Keratinocyte (primary cell): ENCODE measurements around the gene MCEMP1. TPM values are rescaled to one million over a fixed set of nuclear protein-coding genes. Genes with fewer than 3 reads are reported as not detected.

Experiments
- DNase-seq: peaks from one replicate; pipeline ENCODE4 v3.0.0-alpha.2; 2011; ENCODE audit warnings: low read depth, missing footprints, low spot score
- FAIRE-seq: peaks from 2 replicates; lab custom pipeline; 2011; peaks lifted over from hg19 to GRCh38; lab: Jason Lieb, UNC
- H2AFZ ChIP-seq: 2 replicates; pipeline ENCODE4 v1.6.0; 2012; ENCODE audit warnings: low read length, control low read depth, inconsistent platforms; ENCODE audit not compliant: control insufficient read depth
- H3K27ac ChIP-seq: 2 replicates; pipeline ENCODE4 v1.5.1; 2011; ENCODE audit warnings: low read length; ENCODE audit not compliant: control insufficient read depth, insufficient read depth
- H3K27me3 ChIP-seq: 3 replicates; pipeline ENCODE4 v1.6.0; 2011; ENCODE audit warnings: low read length; ENCODE audit not compliant: control insufficient read depth, insufficient read depth; ENCODE audit errors: extremely low read depth
- H3K36me3 ChIP-seq, 2 experiments: 2 replicates in 1 of 2; 3 replicates in 1 of 2; pipeline ENCODE4 v1.5.1; 2011; ENCODE audit warnings: low read length in 2 of 2, mild to moderate bottlenecking in 1 of 2; ENCODE audit not compliant: control insufficient read depth in 2 of 2, insufficient read depth in 2 of 2; ENCODE audit errors: extremely low read depth in 1 of 2
- H3K4me1 ChIP-seq: 3 replicates; pipeline ENCODE4 v1.5.1; 2011; ENCODE audit warnings: low read length; ENCODE audit not compliant: control insufficient read depth, insufficient read depth; ENCODE audit errors: extremely low read depth
- H3K4me2 ChIP-seq: 3 replicates; pipeline ENCODE4 v1.6.0; 2011; ENCODE audit warnings: low read depth, low read length; ENCODE audit not compliant: control insufficient read depth, insufficient read depth; ENCODE audit errors: extremely low read depth
- H3K4me3 ChIP-seq, 3 experiments: fragments of 200-600 bp in 1 of 3; sonication (generic) in 1 of 3; 2 replicates in 2 of 3; 3 replicates in 1 of 3; pipeline ENCODE4 v1.5.1; 2011 to 2016; ENCODE audit warnings: low read length in 3 of 3, mild to moderate bottlenecking in 3 of 3, control low read depth in 2 of 3, inconsistent platforms in 1 of 3, low read depth in 1 of 3, mixed read lengths in 1 of 3, mixed run types in 1 of 3, moderate library complexity in 1 of 3; ENCODE audit not compliant: control insufficient read depth in 2 of 3, insufficient read depth in 2 of 3; ENCODE audit errors: extremely low read depth in 1 of 3
- H3K79me2 ChIP-seq: 2 replicates; pipeline ENCODE4 v1.6.0; 2012; ENCODE audit warnings: low read length; ENCODE audit not compliant: control insufficient read depth, insufficient read depth
- H3K9ac ChIP-seq: 3 replicates; pipeline ENCODE4 v1.6.0; 2011; ENCODE audit warnings: low read length; ENCODE audit not compliant: control insufficient read depth, insufficient read depth; ENCODE audit errors: extremely low read depth
- H3K9me1 ChIP-seq: 3 replicates; pipeline ENCODE4 v1.6.0; 2011; ENCODE audit warnings: low read length; ENCODE audit not compliant: control insufficient read depth, insufficient read depth; ENCODE audit errors: extremely low read depth
- H3K9me3 ChIP-seq: 2 replicates; pipeline ENCODE4 v1.5.1; 2012; ENCODE audit warnings: low read depth, low read length; ENCODE audit not compliant: control insufficient read depth
- H4K20me1 ChIP-seq: 3 replicates; pipeline ENCODE4 v1.6.0; 2011; ENCODE audit warnings: low read length; ENCODE audit not compliant: control insufficient read depth, insufficient read depth; ENCODE audit errors: extremely low read depth
- CTCF ChIP-seq, 3 experiments: IDR thresholded peaks in 1 of 3; conservative IDR thresholded peaks in 1 of 3; optimal IDR thresholded peaks in 1 of 3; 2 replicates in 2 of 3; 3 replicates in 1 of 3; pipeline versions ENCODE3 to v1.5.1; 2011; ENCODE audit warnings: low read length in 3 of 3, mild to moderate bottlenecking in 3 of 3, moderate library complexity in 2 of 3, control low read depth in 1 of 3, inconsistent platforms in 1 of 3; ENCODE audit not compliant: insufficient read depth in 2 of 3; ENCODE audit errors: extremely low read depth in 1 of 3
- EZH2 ChIP-seq: IDR thresholded peaks from one replicate; pipeline ENCODE4 v1.6.1; 2012; ENCODE audit warnings: inconsistent platforms, mild to moderate bottlenecking, low read length, moderate library complexity
- dilution Hi-C: fragments of 300-500 bp; cut with MboI; formaldehyde crosslinking; loops from one replicate; pipeline ENCODE4 v1.7.0; 2020; ENCODE audit warnings: low sequenced_read_pairs; ENCODE audit not compliant: extremely low pct_ligation_motif_present
- polyA plus RNA-seq, 5 experiments: library from polyadenylated mRNA; depleted of rRNA in 3 of 5; stranded (reverse) in 3 of 5; stranded (forward) in 1 of 5; unstranded in 1 of 5; fragments of >200 nt; gene quantifications; 1 replicate in 1 of 5; 2 replicates in 3 of 5; 3 replicates in 1 of 5; pipeline versions ENCODE4 v1.2.1 to v1.2.3, GENCODE V29; 2011 to 2012; ENCODE audit warnings: missing spikeins in 2 of 5, low read depth in 1 of 5, low replicate concordance in 1 of 5

The MCEMP1 gene
- polyA plus RNA-seq, 1 donor (not counting 4 experiments of a cell fraction or from before 2014, with no cell fraction given), result not detected

- TF ChIP-seq EZH2 (no peak), CTCF (optimal IDR thresholded peaks at IDR 0.05 in 1 of 3, IDR thresholded peaks at IDR 0.05 in 1 of 3, conservative IDR thresholded peaks at IDR 0.05 in 1 of 3; ENCODE audit: extremely low read depth in 1 of 3, insufficient read depth in 2 of 3, low read length in 3 of 3) (no peak)
- Histone ChIP-seq H3K27ac (no peak overlapping the region), H3K9ac (no peak overlapping the region), H2AFZ (no peak overlapping the region), H4K20me1 (no peaks in the 10 kb centered on the region), H3K9me3 (peaks cover 3% of the 10 kb centered on the region), H3K27me3 (no peaks in the 10 kb centered on the region), H3K79me2 (peaks cover 6% of the 10 kb centered on the region), H3K9me1 (no peaks in the 10 kb centered on the region), H3K36me3 (peaks cover 0 to 6% of the 10 kb centered on the region in 2 experiments), H3K4me1 (no peaks in the 10 kb centered on the region), H3K4me2 (no peak overlapping the region), H3K4me3 (no peak overlapping the region)
- dilution Hi-C loops, result no loop called here
- DNase-seq (no peak), FAIRE-seq (no peak)
Observed at GRCh38 chr19:7687177-7687576, 10.3 kb downstream of the MCEMP1 start.

DNA sequence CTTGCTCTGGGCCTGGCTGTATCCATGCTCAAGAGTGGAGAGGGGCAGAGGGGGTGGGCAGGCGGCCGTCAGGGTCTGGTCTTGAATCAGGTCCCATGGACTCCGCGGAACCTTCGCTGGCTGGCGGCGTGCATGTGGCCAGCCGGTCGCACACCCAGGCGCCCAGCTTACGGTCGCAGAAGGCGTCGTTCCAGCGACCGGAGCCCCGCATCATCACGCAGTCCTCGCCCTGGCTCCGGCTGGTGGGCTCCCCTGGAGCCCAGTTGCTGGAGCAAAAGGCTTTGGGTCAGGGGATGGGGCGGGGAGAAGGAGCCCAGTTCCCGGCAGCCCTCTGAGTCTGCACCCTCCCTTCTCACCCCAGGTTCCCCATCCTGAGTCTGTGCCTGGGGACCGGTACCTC is 12.3 kb downstream of the MCEMP1 start:
- dilution Hi-C loops, result no loop called here
- Histone ChIP-seq H3K4me3 (no peak overlapping the region), H2AFZ (no peak overlapping the region), H3K9me1 (no peaks in the 10 kb centered on the region), H4K20me1 (no peaks in the 10 kb centered on the region), H3K9me3 (peaks cover 3% of the 10 kb centered on the region), H3K36me3 (no peaks in the 10 kb centered on the region), H3K79me2 (no peaks in the 10 kb centered on the region), H3K9ac (no peak overlapping the region), H3K27ac (no peak overlapping the region), H3K27me3 (no peaks in the 10 kb centered on the region), H3K4me1 (no peaks in the 10 kb centered on the region), H3K4me2 (no peak overlapping the region)
- DNase-seq, result no peak
- no peak for FAIRE-seq
- TF ChIP-seq EZH2 (no peak), CTCF (optimal IDR thresholded peaks at IDR 0.05 in 1 of 3, IDR thresholded peaks at IDR 0.05 in 1 of 3, conservative IDR thresholded peaks at IDR 0.05 in 1 of 3; ENCODE audit: extremely low read depth in 1 of 3, insufficient read depth in 2 of 3, low read length in 3 of 3) (no peak)
